PC-9 (cell line): ENCODE measurements around the gene MEI4.

Source experiments
- EZH2 ChIP-seq: fragments of 200-600 bp; sonication (generic); IDR thresholded peaks from 2 replicates; pipeline ENCODE4 v1.8.0; 2017; ENCODE audit warnings: antibody characterized with exemption, low read depth
- TF ChIP-seq, protein P1 (sequence below): fragments of 200-600 bp; sonication (generic); conservative IDR thresholded peaks from 2 replicates; pipeline ENCODE4 v1.6.1; 2017; ENCODE audit warnings: mixed run types, antibody characterized with exemption, mild to moderate bottlenecking, moderate library complexity

DNA sequence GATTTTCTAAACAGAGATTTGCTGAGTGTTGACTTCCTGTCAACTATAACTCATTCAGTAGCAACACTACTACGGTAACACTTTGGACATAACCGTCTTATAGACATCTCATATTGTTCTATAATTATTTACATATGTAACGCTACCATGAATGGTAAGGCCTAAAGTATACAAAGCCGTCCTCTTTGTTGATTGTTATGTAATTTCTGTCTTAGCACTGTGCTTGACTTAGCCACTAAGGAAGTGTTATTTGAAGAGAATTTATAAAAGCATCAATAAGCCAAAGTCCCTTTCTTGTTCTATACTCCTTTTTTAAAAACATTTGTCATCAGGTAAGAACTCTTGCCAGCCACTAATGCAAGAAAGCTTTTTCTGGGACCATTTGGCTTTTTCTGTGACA, 240.6 kb downstream of the MEI4 start:
- TF ChIP-seq, protein P1, sequence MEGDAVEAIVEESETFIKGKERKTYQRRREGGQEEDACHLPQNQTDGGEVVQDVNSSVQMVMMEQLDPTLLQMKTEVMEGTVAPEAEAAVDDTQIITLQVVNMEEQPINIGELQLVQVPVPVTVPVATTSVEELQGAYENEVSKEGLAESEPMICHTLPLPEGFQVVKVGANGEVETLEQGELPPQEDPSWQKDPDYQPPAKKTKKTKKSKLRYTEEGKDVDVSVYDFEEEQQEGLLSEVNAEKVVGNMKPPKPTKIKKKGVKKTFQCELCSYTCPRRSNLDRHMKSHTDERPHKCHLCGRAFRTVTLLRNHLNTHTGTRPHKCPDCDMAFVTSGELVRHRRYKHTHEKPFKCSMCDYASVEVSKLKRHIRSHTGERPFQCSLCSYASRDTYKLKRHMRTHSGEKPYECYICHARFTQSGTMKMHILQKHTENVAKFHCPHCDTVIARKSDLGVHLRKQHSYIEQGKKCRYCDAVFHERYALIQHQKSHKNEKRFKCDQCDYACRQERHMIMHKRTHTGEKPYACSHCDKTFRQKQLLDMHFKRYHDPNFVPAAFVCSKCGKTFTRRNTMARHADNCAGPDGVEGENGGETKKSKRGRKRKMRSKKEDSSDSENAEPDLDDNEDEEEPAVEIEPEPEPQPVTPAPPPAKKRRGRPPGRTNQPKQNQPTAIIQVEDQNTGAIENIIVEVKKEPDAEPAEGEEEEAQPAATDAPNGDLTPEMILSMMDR = no peak
- no peak for TF ChIP-seq EZH2
